T-cell (primary cell): Measurements from ENCODE around the gene SETBP1. TPM values are rescaled to one million over a fixed set of nuclear protein-coding genes. Genes with fewer than 3 reads are reported as not detected.

ENCODE experiments used
- ATAC-seq, 4 experiments: fragments of 200-7000 bp in 3 of 4; fragments of 150-1000 bp in 1 of 4; cut with Tn5 transposase; replicated peaks in 1 of 4; 1 replicate in 3 of 4; 2 replicates in 1 of 4; pipeline ENCODE4 v1.10.0; 2021; ENCODE audit warnings: moderate library complexity in 3 of 4, mild to moderate bottlenecking in 2 of 4, moderate number of reproducible peaks in 1 of 4
- CTCF ChIA-PET, 2 donors: fragments of 300-600 bp; sonication (Branson Sonifier 250); formaldehyde crosslinking; loops; one replicate each; lab custom pipeline; 2022; ENCODE audit warnings: antibody characterized with exemption in 2 of 2; lab: Charles Lee
- POLR2A ChIA-PET, 2 donors: fragments of 300-600 bp; sonication (Branson Sonifier 250); formaldehyde crosslinking; loops; one replicate each; lab custom pipeline; 2022; ENCODE audit warnings: antibody characterized with exemption in 2 of 2; lab: Charles Lee
- DNase-seq, 35 experiments: peaks; one replicate each; pipeline versions ENCODE4 v3.0.0 to v3.0.0-alpha.2; 2013 to 2023
- H3K27ac ChIP-seq: one replicate; pipeline ENCODE4 v1.5.1; 2013; ENCODE audit warnings: low read length
- H3K27me3 ChIP-seq, 2 experiments: replicated peaks in 1 of 2; 1 replicate in 1 of 2; 2 replicates in 1 of 2; pipeline versions ENCODE4 v1.6.1 to v1.7.0; 2013; ENCODE audit warnings: low read length in 1 of 2, mixed read lengths in 1 of 2; ENCODE audit not compliant: control insufficient read depth in 2 of 2, insufficient read depth in 2 of 2; ENCODE audit errors: extremely low read depth in 1 of 2
- H3K36me3 ChIP-seq, 2 donors: 1 replicate in 1 of 2; 2 replicates in 1 of 2; pipeline versions ENCODE4 v1.6.1 to v1.7.0; 2013; ENCODE audit warnings: low read length in 1 of 2; ENCODE audit not compliant: control insufficient read depth in 2 of 2, insufficient read depth in 1 of 2; ENCODE audit errors: extremely low read depth in 1 of 2
- H3K4me1 ChIP-seq, 2 experiments: 1 replicate in 1 of 2; 2 replicates in 1 of 2; pipeline versions ENCODE4 v1.6.1 to v1.7.0; 2013; ENCODE audit warnings: low read length in 2 of 2, mixed read lengths in 1 of 2; ENCODE audit not compliant: insufficient read depth in 2 of 2, control insufficient read depth in 1 of 2; ENCODE audit errors: extremely low read depth in 1 of 2
- H3K4me3 ChIP-seq, 2 donors: 1 replicate in 1 of 2; 2 replicates in 1 of 2; pipeline versions ENCODE4 v1.5.1 to v1.7.0; 2013; ENCODE audit warnings: mild to moderate bottlenecking in 2 of 2, low read length in 1 of 2, moderate library complexity in 1 of 2; ENCODE audit not compliant: control insufficient read depth in 1 of 2; ENCODE audit errors: extremely low read depth in 1 of 2
- H3K9me3 ChIP-seq: 2 replicates; pipeline ENCODE4 v1.7.0; 2013
- H3K27ac Mint-ChIP-seq, 2 donors: one replicate each; pipeline ENCODE4 v1.8.0; 2020 to 2021; ENCODE audit warnings: mild to moderate bottlenecking in 2 of 2, mixed read lengths in 2 of 2
- H3K27me3 Mint-ChIP-seq, 2 donors: one replicate each; pipeline ENCODE4 v1.8.0; 2021 to 2022; ENCODE audit warnings: mixed read lengths in 2 of 2
- H3K36me3 Mint-ChIP-seq: one replicate; pipeline ENCODE4 v1.8.0; 2021; ENCODE audit warnings: mixed read lengths
- H3K4me1 Mint-ChIP-seq, 3 donors: one replicate each; pipeline ENCODE4 v1.8.0; 2020 to 2022; ENCODE audit warnings: mixed read lengths in 3 of 3, mild to moderate bottlenecking in 1 of 3
- H3K4me3 Mint-ChIP-seq, 3 donors: one replicate each; pipeline ENCODE4 v1.8.0; 2020 to 2022; ENCODE audit warnings: mild to moderate bottlenecking in 3 of 3, mixed read lengths in 3 of 3, moderate library complexity in 3 of 3
- H3K9me3 Mint-ChIP-seq, 3 donors: one replicate each; pipeline ENCODE4 v1.8.0; 2020 to 2022; ENCODE audit warnings: mixed read lengths in 3 of 3
- WGBS: methylation state at CpG from one replicate; pipeline ENCODE4 v1.1.5; 2013; ENCODE audit warnings: missing lambda C conversion rate; ENCODE audit not compliant: insufficient coverage; 5-methylcytosine and 5-hydroxymethylcytosine counted together
- total RNA-seq, 35 experiments: library from RNA in 6 of 35; stranded (reverse) in 6 of 35; fragments of 120-200 nt in 1 of 35; gene quantifications; one replicate each; pipeline versions ENCODE4 v1.2.1 to v1.2.4 and lab custom pipeline; 2013 to 2026

SETBP1 gene
- total RNA-seq, 5 donors from 2014 or later (not counting 1 experiment from before 2014, with no cell fraction given) = 1.6 to 5.7 (median 3.2) TPM

DNA sequence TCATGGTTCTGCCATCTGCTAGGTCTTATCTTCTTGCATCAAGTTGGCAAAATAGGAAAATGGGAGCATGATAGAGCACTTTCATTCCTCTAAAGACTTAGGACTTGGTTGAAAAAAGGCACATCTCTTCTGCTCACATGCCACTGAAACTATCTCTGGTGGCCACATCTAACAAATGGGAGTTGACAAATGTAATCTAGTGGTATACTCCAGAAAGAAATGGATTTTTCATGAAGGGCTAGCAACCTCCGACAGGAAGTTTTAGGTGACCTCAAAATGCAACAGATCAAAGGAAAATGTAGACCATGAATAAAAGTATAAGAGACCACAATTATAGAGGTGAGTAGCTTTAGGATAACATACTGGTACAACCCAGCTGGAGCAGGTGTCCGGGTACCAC is 224.1 kb downstream of the SETBP1 start:
- Mint-ChIP-seq H3K4me1 (peaks cover 0 to 5% (median 4%) of the 10 kb centered on the region in 3 donors), H3K36me3 (no peaks in the 10 kb centered on the region), H3K27ac (no peak overlapping the region), H3K27me3 (peaks cover 2 to 13% of the 10 kb centered on the region in 2 donors), H3K4me3 (no peak overlapping the region), H3K9me3 (no peaks in the 10 kb centered on the region)
- H3K4me3 ChIP-seq = no peak overlapping the region
- peaks cover 0 to 7% of the 10 kb centered on the region in 2 experiments for H3K4me1 ChIP-seq
- no peak for DNase-seq
- no peaks in the 10 kb centered on the region for H3K27me3 ChIP-seq
- no CpG with 5 or more reads among the region's 2 CpGs for WGBS
- ATAC-seq = no peak
- H3K36me3 ChIP-seq = no peaks in the 10 kb centered on the region
- H3K9me3 ChIP-seq = no peaks in the 10 kb centered on the region
- ChIA-PET POLR2A (no interaction called here), CTCF (interaction anchor here (0.6 to 0.7 kb wide), 2 partner anchors 36 to 99 kb away, joined by 3 to 4 read pairs; no protein-coding TSS in a partner anchor)
- H3K27ac ChIP-seq = no peak overlapping the region

DNA sequence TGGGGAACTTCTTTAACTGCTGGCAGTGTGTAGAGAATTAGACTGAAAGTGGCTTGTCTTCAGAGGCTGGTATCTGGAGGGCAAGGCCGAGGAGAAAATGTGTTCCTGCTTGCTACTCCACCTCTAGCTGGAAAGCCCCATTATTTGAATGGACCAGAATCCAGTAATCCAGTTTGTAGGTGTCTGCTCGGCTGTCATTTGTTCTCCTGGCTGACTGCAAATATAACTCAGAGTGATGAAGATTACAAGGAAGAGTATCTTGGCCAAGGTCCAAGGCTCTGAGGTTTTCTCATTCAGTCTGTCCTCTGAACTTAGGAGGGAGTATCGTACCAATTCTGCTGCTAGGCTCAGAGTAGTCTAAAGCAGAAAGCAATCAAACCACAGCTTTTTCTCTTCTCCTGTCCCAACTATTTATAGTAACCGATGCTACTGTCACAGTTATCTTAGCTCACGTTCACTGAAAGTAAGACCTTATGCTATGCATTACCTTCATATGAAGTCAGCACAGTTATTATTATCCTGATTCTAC is 228.6 kb downstream of the SETBP1 start:
- H3K27me3 Mint-ChIP-seq = peaks cover 7 to 15% of the 10 kb centered on the region in 2 donors
- peaks cover 0 to 11% (median 5%) of the 10 kb centered on the region in 3 donors for H3K4me1 Mint-ChIP-seq
- DNase-seq = no peak
- ChIA-PET POLR2A (no interaction called here), CTCF (no interaction called here)
- WGBS = 23% methylated on average over 4 of the region's 5 CpGs
- ATAC-seq = peak in 1 of 4 experiments; percentile 19
- H3K9me3 Mint-ChIP-seq = no peaks in the 10 kb centered on the region
- Histone ChIP-seq H3K4me3 (no peak overlapping the region), H3K36me3 (no peaks in the 10 kb centered on the region), H3K4me1 (peaks cover 0 to 8% of the 10 kb centered on the region in 2 experiments), H3K9me3 (no peaks in the 10 kb centered on the region), H3K27ac (no peak overlapping the region), H3K27me3 (no peaks in the 10 kb centered on the region)
- no peak overlapping the region for H3K4me3 Mint-ChIP-seq
- no peak overlapping the region for H3K27ac Mint-ChIP-seq
- no peaks in the 10 kb centered on the region for H3K36me3 Mint-ChIP-seq

DNA sequence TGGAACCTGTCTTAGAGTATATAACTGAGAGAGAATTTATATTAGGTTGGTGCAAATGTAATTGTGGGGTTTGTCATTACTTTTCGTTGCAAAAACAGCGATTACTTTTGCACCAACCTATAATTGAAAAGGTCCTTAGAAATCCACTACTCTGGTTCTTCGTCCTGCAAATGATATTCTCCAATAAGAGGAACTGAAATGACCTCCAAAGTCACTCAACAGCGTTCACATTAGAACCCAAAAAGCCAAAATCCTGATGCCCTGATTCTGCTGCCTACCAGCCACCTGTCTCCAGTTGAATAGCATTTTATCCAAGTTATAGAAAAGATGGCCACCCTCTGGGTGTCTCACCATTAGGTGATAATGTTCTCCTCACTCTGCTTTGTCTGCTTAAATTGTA is 230.6 kb downstream of the SETBP1 start:
- 94% methylated on average over 2 of the region's 4 CpGs for WGBS
- Histone ChIP-seq H3K9me3 (no peaks in the 10 kb centered on the region), H3K36me3 (no peaks in the 10 kb centered on the region), H3K27ac (no peak overlapping the region), H3K4me1 (peaks cover 0 to 8% of the 10 kb centered on the region in 2 experiments), H3K4me3 (no peak overlapping the region), H3K27me3 (no peaks in the 10 kb centered on the region)
- no peak for ATAC-seq
- no peak overlapping the region for H3K27ac Mint-ChIP-seq
- no peaks in the 10 kb centered on the region for H3K36me3 Mint-ChIP-seq
- no peak overlapping the region for H3K4me3 Mint-ChIP-seq
- H3K27me3 Mint-ChIP-seq = peaks cover 14 to 15% of the 10 kb centered on the region in 2 donors
- H3K9me3 Mint-ChIP-seq = no peaks in the 10 kb centered on the region
- CTCF ChIA-PET = no interaction called here
- peaks cover 0 to 11% (median 5%) of the 10 kb centered on the region in 3 donors for H3K4me1 Mint-ChIP-seq
- no peak for DNase-seq
- POLR2A ChIA-PET = no interaction called here

DNA sequence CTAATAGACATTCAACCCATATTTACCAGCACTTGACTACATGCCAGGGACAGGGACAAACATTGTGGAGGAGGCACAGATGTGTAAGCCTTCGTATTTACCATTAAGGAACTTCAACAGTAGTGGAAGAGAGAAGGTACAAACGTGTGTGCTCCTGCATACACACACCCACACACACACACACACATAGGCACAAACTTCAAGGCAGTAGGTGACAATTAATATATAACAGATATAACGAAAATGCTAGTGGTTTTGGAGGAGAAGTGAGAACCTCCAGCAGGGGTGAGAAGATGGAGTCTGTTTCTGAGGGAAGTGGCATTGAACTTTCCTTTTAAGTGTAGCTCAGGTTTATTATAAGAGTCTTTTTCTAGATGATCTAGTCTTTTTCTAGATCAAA is 231.1 kb downstream of the SETBP1 start:
- Histone ChIP-seq H3K36me3 (no peaks in the 10 kb centered on the region), H3K9me3 (no peaks in the 10 kb centered on the region), H3K27me3 (no peaks in the 10 kb centered on the region), H3K4me3 (no peak overlapping the region), H3K27ac (no peak overlapping the region), H3K4me1 (peaks cover 0 to 8% of the 10 kb centered on the region in 2 experiments)
- no peak overlapping the region for H3K4me3 Mint-ChIP-seq
- no peaks in the 10 kb centered on the region for H3K36me3 Mint-ChIP-seq
- no peak overlapping the region for H3K27ac Mint-ChIP-seq
- H3K27me3 Mint-ChIP-seq = peaks cover 14 to 17% of the 10 kb centered on the region in 2 donors
- no peaks in the 10 kb centered on the region for H3K9me3 Mint-ChIP-seq
- POLR2A ChIA-PET = no interaction called here
- DNase-seq = no peak
- ATAC-seq = no peak
- no CpG with 5 or more reads among the region's 3 CpGs for WGBS
- CTCF ChIA-PET = no interaction called here
- peaks cover 0 to 11% (median 5%) of the 10 kb centered on the region in 3 donors for H3K4me1 Mint-ChIP-seq

DNA sequence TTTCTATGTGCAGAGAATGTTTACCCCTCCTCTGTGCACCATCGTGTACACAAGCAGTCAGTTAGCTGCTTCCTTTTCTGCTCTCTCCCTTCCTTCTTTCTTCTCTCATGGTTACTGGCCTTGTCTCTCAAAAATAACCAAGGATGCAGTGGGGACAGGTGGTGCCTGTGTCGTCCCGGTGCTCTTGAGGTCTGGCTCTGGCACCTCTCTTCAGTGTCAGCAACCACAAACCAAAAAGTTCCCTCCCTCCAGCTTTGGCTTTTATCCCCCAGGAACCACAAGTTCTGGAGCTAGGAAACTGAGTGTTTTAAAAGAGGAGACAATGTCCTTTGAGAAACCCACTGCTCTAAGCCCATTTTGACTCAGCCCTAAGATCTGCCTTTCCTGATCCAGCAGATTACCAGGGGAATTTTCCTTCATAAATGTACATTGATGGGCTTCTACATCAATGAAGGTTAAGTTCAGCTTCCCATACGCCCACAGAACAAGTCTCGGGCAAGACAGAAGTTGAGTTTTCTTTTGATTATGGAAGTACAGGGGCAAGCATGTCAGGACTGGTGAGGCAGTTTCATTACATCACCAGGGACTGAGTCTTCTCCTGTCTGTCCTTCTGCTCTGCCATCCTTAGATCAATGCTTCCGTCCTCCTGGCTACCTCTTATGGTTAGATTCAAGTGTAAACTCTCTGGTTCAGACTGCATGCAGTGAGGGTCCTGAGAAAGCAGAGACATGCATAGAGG is 232.2 kb downstream of the SETBP1 start:
- DNase-seq (no peak), ATAC-seq (no peak)
- Histone ChIP-seq H3K27me3 (no peaks in the 10 kb centered on the region), H3K36me3 (no peaks in the 10 kb centered on the region), H3K9me3 (no peaks in the 10 kb centered on the region), H3K27ac (no peak overlapping the region), H3K4me3 (no peak overlapping the region), H3K4me1 (peaks cover 0 to 8% of the 10 kb centered on the region in 2 experiments)
- Mint-ChIP-seq H3K36me3 (no peaks in the 10 kb centered on the region), H3K4me3 (no peak overlapping the region), H3K9me3 (no peaks in the 10 kb centered on the region), H3K4me1 (peaks cover 0 to 11% (median 5%) of the 10 kb centered on the region in 3 donors), H3K27ac (no peak overlapping the region), H3K27me3 (peaks cover 14 to 17% of the 10 kb centered on the region in 2 donors)
- 67% methylated on average over 3 of the region's 6 CpGs for WGBS
- CTCF ChIA-PET = no interaction called here
- POLR2A ChIA-PET = no interaction called here

DNA sequence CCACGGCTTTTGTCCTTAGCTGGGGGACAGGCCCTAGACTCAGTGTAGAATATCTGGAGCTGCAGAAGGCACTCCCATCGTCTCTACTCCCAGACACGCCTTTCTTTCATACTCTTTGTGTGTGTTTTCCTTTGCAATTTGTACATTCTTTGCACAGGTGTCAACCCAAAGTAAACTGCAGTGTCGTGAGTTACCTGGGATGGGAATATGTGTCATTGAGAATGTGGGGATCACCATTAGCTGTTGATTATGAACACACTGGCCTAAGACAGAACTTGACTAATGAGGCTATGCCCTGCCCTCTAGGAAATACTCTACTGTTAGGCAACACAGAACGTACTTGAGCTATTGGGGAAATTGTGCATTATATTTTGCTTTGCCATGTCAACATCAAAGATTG is 233.3 kb downstream of the SETBP1 start:
- Histone ChIP-seq H3K36me3 (no peaks in the 10 kb centered on the region), H3K27me3 (no peaks in the 10 kb centered on the region), H3K9me3 (no peaks in the 10 kb centered on the region), H3K4me1 (peaks cover 0 to 8% of the 10 kb centered on the region in 2 experiments), H3K27ac (no peak overlapping the region), H3K4me3 (no peak overlapping the region)
- Mint-ChIP-seq H3K9me3 (no peaks in the 10 kb centered on the region), H3K36me3 (no peaks in the 10 kb centered on the region), H3K4me3 (no peak overlapping the region), H3K27ac (no peak overlapping the region), H3K4me1 (peaks cover 0 to 11% (median 5%) of the 10 kb centered on the region in 3 donors), H3K27me3 (peaks cover 11 to 17% of the 10 kb centered on the region in 2 donors)
- no peak for ATAC-seq
- WGBS = 92% methylated on average over 3 of the region's 5 CpGs
- no peak for DNase-seq
- CTCF ChIA-PET = no interaction called here
- POLR2A ChIA-PET = no interaction called here
